GM04504 (cell line): ENCODE results near the gene PQBP1.

Experiments
- DNase-seq: peaks from one replicate; pipeline ENCODE4 v3.0.0-alpha.2; 2012; ENCODE audit warnings: low read depth

The PQBP1 gene

GRCh38 chrX:48924270-48924669 is 26.5 kb downstream of the PQBP1 start:
- no peak for DNase-seq

GRCh38 chrX:48927123-48927522 is 29.4 kb downstream of the PQBP1 start:
- DNase-seq = no peak

GRCh38 chrX:48927736-48928382 is 30.1 kb downstream of the PQBP1 start:
- no peak for DNase-seq

- DNase-seq = no peak
Observed at GRCh38 chrX:48933757-48934156, 36.0 kb downstream of the PQBP1 start.

GRCh38 chrX:48934581-48935300 is 37.0 kb downstream of the PQBP1 start:
- DNase-seq = no peak

- DNase-seq = no peak
Observed at GRCh38 chrX:48935301-48935670, 37.6 kb downstream of the PQBP1 start.

GRCh38 chrX:48936429-48937053 is 38.8 kb downstream of the PQBP1 start:
- no peak for DNase-seq

GRCh38 chrX:48937054-48937907 is 39.6 kb downstream of the PQBP1 start:
- DNase-seq = no peak

GRCh38 chrX:48938721-48939425 is 41.1 kb downstream of the PQBP1 start:
- no peak for DNase-seq

GRCh38 chrX:48939524-48940228 is 41.9 kb downstream of the PQBP1 start:
- DNase-seq = no peak

GRCh38 chrX:48940404-48940955 is 42.8 kb downstream of the PQBP1 start:
- no peak for DNase-seq

- no peak for DNase-seq
Observed at GRCh38 chrX:48942895-48943294, 45.2 kb downstream of the PQBP1 start.

GRCh38 chrX:48945517-48946348 is 48.0 kb downstream of the PQBP1 start:
- DNase-seq = no peak

GRCh38 chrX:48948589-48948988 is 50.9 kb downstream of the PQBP1 start:
- no peak for DNase-seq
